GM21360 (cell line): ENCODE data around the gene SGK2.

Source experiments
- ATAC-seq: cut with Tn5 transposase; IDR thresholded peaks from one replicate; pipeline ENCODE4 v1.9.1; 2021; ENCODE audit warnings: mild to moderate bottlenecking, moderate library complexity; ENCODE audit not compliant: unreplicated experiment

SGK2 gene

GRCh38 chr20:43558412-43559146 is at the start of gene SGK2:
SGK2 (plus strand) TSS chr20:43559027; CDS start chr20:43566496, 7,469 bp downstream.
- no peak for ATAC-seq

GRCh38 chr20:43511879-43512278 is 46.9 kb upstream of the SGK2 start:
- ATAC-seq: no peak

GRCh38 chr20:43513372-43513930 is 45.4 kb upstream of the SGK2 start:
- no peak for ATAC-seq

GRCh38 chr20:43513931-43514647 is 44.7 kb upstream of the SGK2 start:
- peak; percentile 86 for ATAC-seq

DNA sequence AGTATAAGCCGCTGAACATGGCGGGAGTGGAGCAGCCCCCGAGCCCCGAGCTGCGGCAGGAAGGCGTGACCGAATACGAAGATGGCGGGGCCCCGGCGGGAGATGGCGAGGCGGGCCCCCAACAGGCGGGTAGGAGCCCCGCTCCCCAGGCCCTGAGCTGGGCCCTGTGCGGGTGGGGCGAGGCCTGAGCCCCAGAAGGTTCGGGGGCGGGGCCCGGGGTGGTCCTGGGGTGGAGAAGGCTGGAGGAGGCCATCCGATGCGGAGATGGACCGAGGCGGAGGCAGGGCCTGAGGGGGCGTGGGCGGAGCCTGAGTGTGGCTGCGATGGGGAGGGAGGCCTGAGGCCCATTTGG is 44.2 kb upstream of the SGK2 start:
- ATAC-seq: peak; percentile 12

DNA sequence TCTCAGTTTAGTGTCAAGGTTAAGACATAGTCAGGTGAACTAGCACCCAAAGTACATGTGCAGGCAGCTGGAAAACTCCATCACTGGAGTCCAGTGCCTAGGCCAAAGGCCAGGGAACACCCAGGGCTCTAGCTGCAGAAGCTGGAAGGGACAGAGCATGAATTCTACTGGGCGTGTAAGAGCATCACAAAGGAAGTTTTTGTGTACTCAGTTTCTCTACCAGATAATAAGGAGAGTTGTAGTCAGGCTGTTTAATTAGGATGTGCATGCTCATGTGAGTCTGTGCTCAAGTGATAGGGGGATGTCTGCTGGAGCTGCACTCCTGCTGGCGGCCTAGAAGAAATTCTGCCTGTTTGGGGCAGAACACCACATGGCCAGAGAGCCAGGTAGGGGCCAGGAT is 43.2 kb upstream of the SGK2 start:
- ATAC-seq: no peak

DNA sequence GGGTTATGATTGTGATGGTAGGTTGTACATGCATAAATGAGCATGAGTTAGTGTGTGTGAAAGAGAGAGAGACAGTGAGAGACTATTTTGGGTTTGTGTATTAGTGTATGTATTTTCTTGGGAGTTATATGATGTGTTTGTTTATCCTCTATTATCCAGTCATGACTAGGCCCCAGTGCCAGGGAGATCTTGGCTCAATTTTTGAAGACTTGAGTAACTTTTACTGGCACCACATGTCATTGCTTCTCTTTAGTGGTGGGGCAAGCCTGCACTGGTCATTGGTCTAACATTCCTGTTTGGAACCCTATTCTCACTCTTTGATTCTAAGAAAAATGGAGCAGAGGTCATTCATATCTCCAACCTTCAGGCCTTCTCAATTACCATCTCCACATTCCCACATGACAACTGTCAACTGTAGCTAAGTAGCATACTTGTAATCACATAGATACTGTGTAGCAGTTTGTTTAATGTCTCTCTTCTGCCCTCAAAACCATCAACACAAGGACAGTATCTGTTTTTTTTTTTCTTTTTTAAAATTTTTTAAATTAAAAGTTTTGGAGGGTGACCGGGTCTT is 42.5 kb upstream of the SGK2 start:
- no peak for ATAC-seq

- no peak for ATAC-seq
Measured at GRCh38 chr20:43520074-43520630, 38.7 kb upstream of the SGK2 start.

- ATAC-seq: no peak
Measured at GRCh38 chr20:43525021-43525420, 33.8 kb upstream of the SGK2 start.

GRCh38 chr20:43528258-43528875 is 30.5 kb upstream of the SGK2 start:
- ATAC-seq: no peak

GRCh38 chr20:43529051-43529450 is 29.8 kb upstream of the SGK2 start:
- no peak for ATAC-seq

DNA sequence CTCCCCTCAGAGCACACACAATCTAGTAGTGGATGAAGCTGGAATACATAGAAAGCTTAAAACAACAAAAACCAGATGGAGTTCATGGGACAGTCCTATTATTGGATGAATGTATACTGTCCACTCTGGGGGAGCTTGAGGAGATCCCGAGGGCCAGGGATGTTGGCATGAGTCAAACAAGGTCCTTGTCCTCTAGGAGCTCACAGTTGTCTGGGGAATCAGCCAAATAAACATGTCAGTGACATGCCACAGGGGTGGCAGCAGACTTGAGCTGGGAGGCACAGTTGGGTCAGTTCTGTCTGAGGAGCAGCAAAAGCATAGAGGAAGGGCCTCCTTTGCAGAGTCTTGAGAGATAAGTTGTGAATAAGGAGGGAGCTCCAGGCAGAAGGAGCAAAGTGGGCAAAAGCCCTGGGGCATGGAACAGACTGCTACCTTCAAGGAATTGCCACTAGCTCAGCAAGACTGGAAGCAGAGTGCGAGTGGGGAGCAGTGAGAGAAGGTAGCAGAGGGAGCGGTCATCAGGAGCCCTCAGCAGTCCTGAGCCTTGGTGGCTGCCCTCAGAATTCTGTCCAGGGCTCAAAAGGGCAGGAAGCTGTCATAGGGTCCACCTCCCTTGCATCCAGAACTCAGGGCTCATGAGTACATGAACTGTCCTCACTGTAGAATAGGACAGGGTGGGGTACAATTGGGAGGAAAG is 29.2 kb upstream of the SGK2 start:
- ATAC-seq: no peak

- ATAC-seq: no peak
Measured at GRCh38 chr20:43530321-43531090, 28.3 kb upstream of the SGK2 start.

GRCh38 chr20:43531091-43531443 is 27.8 kb upstream of the SGK2 start:
- ATAC-seq: no peak

DNA sequence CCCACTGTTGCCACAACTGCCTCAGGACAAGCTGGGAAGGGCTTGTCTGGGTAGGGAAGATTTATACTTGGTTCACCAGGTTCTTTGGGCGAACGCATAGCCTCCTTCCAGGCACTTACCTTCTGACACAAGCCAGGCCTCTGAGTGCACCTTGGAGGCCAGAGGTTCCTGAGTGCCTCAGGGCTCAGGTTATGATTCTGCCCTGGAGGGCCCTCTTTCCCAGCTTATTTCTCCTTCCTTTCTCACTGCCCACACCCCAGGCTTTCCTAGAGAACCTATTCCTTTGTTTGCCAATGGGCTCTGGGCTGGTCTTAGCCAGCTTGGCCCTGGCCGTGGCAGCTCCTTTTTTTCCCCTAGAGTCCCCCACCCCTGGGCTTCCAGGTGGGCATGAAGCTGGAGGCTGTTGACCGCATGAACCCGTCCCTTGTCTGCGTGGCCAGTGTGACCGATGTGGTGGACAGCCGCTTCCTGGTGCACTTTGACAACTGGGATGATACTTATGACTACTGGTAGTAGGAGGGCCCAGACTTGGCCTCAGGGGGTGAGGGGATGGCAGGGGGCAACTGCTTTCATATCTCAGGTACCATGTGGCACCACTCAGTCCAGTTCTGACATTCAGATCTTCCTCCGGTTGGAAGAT is 26.3 kb upstream of the SGK2 start:
- no peak for ATAC-seq

- no peak for ATAC-seq
Measured at GRCh38 chr20:43533060-43533459, 25.8 kb upstream of the SGK2 start.

GRCh38 chr20:43534016-43534415 is 24.8 kb upstream of the SGK2 start:
- no peak for ATAC-seq

DNA sequence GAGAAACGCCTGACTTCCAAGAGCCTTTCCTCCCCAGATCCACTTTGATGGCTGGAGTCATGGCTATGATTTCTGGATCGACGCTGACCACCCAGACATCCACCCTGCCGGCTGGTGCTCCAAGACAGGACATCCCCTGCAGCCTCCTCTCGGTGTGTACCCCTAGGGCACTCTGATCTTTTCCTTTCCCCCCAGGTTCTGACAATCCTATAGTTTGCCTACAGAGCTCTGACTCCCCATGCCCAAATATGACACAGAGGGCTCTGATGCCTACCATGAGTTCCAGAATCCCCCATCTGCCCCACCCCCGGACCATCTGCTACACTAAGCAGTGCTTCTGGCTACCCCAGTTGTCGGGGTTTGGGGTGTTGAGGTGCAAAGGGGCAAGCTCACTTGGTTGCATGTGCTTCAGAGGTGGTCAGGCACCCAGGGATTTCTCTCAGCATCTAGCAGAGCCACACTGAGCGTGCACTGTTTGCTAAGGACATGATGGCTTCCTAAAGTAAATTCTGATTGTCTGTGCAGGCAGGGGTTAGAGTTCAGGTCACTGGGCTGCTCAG is 24.0 kb upstream of the SGK2 start:
- ATAC-seq: no peak

DNA sequence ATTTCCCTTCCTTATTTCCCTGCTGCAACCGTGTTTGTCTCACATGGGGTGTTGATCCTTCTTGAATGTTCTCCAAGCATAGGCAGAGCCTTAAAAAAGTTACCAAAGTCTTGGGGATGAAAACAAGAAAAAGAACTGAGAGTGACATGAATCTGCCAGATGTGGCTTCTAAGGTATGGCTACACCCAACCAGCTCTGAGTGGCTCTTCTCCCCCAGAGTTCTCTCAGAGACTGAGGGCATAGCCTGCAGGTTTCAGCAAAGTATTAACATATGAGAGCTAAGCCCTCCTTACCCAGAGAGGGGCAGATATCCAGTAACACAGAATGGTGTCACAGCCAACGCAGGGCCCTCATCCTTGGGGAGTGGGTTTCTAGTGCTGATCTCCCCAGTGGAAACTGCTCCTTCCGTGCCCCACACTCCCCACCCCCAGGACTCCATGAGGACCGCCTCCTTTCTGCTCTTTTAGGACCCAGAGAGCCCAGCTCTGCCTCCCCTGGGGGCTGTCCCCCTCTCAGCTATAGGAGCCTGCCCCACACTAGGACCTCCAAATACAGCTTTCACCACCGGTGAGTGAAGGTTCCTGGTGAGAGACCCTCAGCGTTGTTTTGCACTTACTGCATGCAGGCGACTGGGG is 23.3 kb upstream of the SGK2 start:
- ATAC-seq: no peak
